Coronary artery (tissue), 2 donors: ENCODE data around the gene MSTO1.
"Not testable (repeated sequence)": the region's sequence is repeated elsewhere in the genome, so short reads cannot be mapped to it uniquely, and the experiment has no call there.

Experiments
- DNase-seq: peaks from one replicate; pipeline ENCODE4 v3.0.0-alpha.2; 2017; ENCODE audit warnings: low spot score
- H3K27ac ChIP-seq, 2 donors: fragments of 200-600 bp; sonication (generic); one replicate each; pipeline ENCODE4 v1.5.1; 2016 to 2019
- H3K4me3 ChIP-seq: fragments of 200-600 bp; sonication (generic); 2 replicates; pipeline ENCODE4 v1.5.1; 2016; ENCODE audit warnings: mild to moderate bottlenecking, moderate library complexity
- CTCF ChIP-seq: fragments of 200-600 bp; sonication (generic); IDR thresholded peaks from one replicate; pipeline ENCODE4 v1.5.1; 2019; ENCODE audit warnings: antibody characterized with exemption

Gene MSTO1

DNA sequence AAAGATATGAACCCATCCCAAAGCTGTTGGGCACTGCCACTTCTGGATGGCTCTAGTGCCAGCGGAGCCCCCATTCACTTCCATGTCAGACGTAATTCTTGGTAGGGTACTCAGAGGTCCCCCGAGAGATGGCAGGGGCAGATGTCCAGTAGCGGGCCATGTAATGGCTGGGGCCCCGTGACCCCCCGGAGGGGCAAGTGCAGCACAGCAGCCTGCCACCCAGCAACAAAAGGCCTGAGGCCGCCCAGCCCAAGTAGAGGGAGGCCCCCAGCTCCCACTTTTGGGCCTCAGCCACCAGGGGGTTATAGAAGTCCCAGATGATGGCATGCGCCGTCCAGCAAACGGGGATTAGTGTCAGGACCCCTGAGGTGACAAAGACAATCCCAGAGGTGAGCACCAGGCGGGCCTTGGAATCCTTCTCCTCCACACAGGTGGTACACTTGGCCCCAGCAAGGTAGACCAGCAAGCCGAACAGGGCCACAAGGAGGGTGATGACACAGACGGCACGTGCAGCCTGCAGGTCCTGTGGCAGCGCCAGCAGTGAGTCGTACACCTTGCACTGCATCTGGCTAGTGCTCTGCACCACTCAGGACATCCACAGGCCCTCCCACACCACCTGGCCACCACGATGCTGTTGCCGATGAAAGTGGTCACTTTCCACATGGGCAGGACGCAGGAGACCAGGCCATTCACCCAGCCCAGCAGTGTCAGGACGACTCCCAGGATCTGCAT lies 19.3 kb upstream of the MSTO1 start:
- not testable (repeated sequence) for DNase-seq, H3K4me3 ChIP-seq, H3K27ac ChIP-seq

DNA sequence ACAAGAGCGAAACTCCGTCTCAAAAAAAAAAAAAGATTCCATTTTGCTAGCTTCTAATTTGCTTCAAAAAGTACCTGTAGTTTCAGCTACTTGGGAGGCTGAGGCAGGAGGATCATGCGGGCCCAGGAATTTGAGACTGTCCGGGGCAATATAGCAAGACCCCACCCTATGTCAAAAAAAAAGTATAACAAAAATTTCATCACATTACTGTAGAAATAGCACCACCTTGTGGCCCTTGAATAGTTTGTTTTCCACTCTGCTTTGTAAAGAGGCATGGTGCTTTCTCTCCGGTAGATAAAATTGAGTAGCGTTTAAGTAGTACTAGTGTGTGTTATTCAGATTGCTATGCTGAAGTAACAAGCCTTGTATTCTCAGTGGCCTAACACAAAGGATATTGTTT lies 18.2 kb upstream of the MSTO1 start:
- no peak for DNase-seq
- TF ChIP-seq CTCF: peak; percentile 44
- H3K4me3 ChIP-seq: no peak overlapping the region

DNA sequence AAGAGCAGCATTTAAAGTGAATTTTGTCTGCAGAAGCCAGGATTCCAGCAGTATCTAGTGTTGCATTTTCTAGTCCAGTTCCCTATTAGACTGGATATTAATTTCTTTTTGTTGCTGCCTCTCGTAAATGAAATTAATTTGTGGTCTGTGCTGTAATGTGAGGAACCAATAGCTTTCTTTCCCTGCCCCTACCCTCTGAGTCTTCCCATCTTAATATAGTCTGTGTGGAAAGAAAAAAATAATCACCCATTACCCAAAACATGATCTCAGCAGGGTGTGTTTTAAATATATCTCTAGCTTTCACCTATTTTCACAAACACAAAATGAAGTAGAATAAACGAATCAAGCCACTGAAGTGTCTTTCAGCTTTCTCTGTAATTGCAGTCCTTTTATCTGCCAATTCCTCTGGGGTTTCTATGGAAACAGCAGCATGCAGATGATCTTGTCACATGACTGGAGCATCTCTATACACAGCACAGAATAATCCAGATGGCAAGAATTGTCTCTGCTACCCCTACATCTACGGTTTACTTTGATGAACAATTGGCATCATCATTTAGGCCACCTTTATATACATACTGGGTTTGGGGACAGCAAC lies 14.0 kb upstream of the MSTO1 start:
- not testable (repeated sequence) for DNase-seq, H3K27ac ChIP-seq, H3K4me3 ChIP-seq

More for the DNA sequence above, 18.2 kb upstream of the MSTO1 start:
- no peak overlapping the region for H3K27ac ChIP-seq

DNA sequence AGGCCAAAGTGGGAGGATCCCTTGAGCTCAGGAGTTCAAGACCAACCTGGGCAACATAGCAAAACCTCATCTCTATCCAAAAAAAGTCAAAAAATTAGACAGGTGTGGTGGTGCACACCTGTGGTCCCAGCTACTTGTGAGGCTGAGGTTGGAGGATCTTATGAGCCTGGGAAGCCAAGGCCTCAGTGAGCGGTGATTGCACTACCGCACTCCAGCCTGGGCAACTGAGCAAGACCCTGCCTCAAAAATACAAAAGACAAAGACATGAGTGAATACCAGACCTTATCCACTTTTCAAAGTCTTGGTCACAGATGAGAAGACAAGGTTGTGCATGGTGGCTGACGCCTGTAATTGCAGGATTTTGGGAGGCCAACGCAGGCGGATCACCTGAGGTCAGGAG lies 13.2 kb upstream of the MSTO1 start:
- Histone ChIP-seq H3K27ac (no peak overlapping the region), H3K4me3 (no peak overlapping the region)
- DNase-seq: no peak
- TF ChIP-seq CTCF: no peak

- DNase-seq: no peak
- no peak for TF ChIP-seq CTCF
- peak overlapping the region; percentile 20 for H3K4me3 ChIP-seq
- no peak overlapping the region for H3K27ac ChIP-seq
Observed at GRCh38 chr1:155598842-155599331, 11.1 kb upstream of the MSTO1 start.

GRCh38 chr1:155599828-155600572 lies 10.0 kb upstream of the MSTO1 start:
- H3K4me3 ChIP-seq, DNase-seq, H3K27ac ChIP-seq: not testable (repeated sequence)

DNA sequence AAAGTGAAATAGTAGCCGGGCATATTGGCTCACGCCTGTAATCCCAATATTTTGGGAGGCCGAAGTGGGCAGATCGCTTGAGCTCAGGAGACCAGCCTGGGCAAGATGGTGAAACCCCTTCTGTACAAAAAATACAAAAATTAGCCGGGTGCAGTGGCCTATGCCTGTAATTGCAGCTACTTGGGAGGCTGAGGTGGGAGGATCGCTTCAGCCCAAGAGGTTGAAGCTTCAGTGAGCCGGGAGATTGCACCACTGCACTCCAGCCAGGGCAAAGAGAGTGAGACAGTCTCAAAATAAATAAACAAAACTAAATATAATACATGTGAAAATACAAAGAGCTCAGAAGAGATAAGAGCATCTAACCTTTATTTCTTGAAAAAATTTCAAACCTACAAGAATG lies 2.3 kb upstream of the MSTO1 start:
- TF ChIP-seq CTCF: no peak
- no peak overlapping the region for H3K4me3 ChIP-seq
- no peak overlapping the region for H3K27ac ChIP-seq
- no peak for DNase-seq

DNA sequence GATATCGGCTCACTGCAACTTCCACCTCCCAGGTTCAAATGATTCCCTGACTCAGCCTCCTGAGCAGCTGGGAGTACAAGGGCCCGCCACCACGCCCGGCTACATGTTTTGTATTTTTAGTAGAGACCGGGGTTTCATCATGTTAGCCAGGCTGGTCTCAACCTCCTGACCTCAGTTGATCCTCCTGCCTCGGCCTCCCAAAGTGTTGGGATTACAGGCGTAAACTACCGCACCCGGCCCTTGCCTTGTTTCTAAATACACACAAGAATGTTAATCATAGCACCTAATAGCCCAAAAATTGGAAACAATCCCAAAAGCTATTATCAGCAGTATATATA lies 1.2 kb upstream of the MSTO1 start:
- DNase-seq: no peak
- Histone ChIP-seq H3K4me3 (no peak overlapping the region), H3K27ac (no peak overlapping the region)
- TF ChIP-seq CTCF: no peak

DNA sequence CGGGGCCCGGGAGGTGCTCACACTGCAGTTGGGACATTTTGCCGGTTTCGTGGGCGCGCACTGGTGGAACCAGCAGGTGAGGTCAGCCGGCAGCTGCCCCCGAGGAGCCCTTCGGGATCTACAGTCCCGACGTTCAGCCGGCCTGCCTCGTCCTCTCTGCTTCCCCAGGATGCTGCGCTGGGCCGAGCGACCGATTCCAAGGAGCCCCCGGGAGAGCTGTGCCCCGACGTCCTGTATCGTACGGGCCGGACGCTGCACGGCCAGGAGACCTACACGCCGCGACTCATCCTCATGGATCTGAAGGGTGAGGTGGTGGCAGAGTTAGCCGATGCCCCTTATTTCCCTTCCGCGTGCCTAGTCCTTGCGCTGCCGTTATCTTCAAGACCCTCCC lies 234 bp downstream of the MSTO1 start:
- not testable (repeated sequence) for DNase-seq
- H3K27ac ChIP-seq: peak overlapping the region in 1 of 2 donors; percentile 69
- H3K4me3 ChIP-seq: peak overlapping the region; percentile 83

- H3K27ac ChIP-seq, H3K4me3 ChIP-seq, DNase-seq: not testable (repeated sequence)
Observed at GRCh38 chr1:155613226-155613625, 3.2 kb downstream of the MSTO1 start.
